GM12878 (cell line): ENCODE data around the gene AURKAIP1. TPM values are rescaled to one million over a fixed set of nuclear protein-coding genes. Genes with fewer than 3 reads are reported as not detected.

Experiments
- ATF3 ChIP-seq: IDR thresholded peaks from 2 replicates; pipeline ENCODE4 v1.6.1; 2011; ENCODE audit warnings: low read depth, mild to moderate bottlenecking, low read length, moderate library complexity, borderline replicate concordance; ENCODE audit errors: extremely low read depth
- BCLAF1 ChIP-seq: fragments of 450-650 bp; IDR thresholded peaks from 2 replicates; pipeline ENCODE4 v1.6.1; 2017; ENCODE audit warnings: antibody characterized with exemption, mild to moderate bottlenecking, moderate library complexity
- BRCA1 ChIP-seq: IDR thresholded peaks from 2 replicates; pipeline ENCODE4 v1.6.1; 2011; ENCODE audit warnings: low read depth, low read length, improper control_type of control experiment
- GABPA ChIP-seq: IDR thresholded peaks from 2 replicates; pipeline ENCODE4 v1.6.1; 2014; ENCODE audit warnings: antibody characterized with exemption, low read depth, mild to moderate bottlenecking, inconsistent platforms
- HCFC1 ChIP-seq: fragments of 150-350 bp; IDR thresholded peaks from 2 replicates; pipeline ENCODE4 v1.6.1; 2014; ENCODE audit warnings: low read length
- HDAC6 ChIP-seq: fragments of 200-600 bp; sonication (generic); IDR thresholded peaks from one replicate; pipeline ENCODE4 v1.8.0; 2017; ENCODE audit warnings: antibody characterized with exemption; ENCODE audit not compliant: unreplicated experiment
- IRF5 ChIP-seq: fragments of 450-650 bp; IDR thresholded peaks from 2 replicates; pipeline ENCODE4 v1.6.1; 2017; ENCODE audit warnings: borderline replicate concordance
- MTA2 ChIP-seq: fragments of 450-650 bp; IDR thresholded peaks from 2 replicates; pipeline ENCODE4 v1.6.1; 2016; ENCODE audit warnings: low read depth, mild to moderate bottlenecking, moderate library complexity
- NR2F1 ChIP-seq: fragments of 450-650 bp; conservative IDR thresholded peaks from 2 replicates; pipeline ENCODE4 v1.6.1; 2017; ENCODE audit warnings: mild to moderate bottlenecking
- POLR2AphosphoS5 ChIP-seq: IDR thresholded peaks from 2 replicates; pipeline ENCODE4 v1.6.1; 2011; ENCODE audit warnings: mild to moderate bottlenecking, low read length, inconsistent platforms
- RCOR1 ChIP-seq: conservative IDR thresholded peaks from 2 replicates; pipeline ENCODE4 v1.6.1; 2012; ENCODE audit warnings: low read depth, low read length, improper control_type of control experiment
- SMAD1 ChIP-seq: fragments of 450-650 bp; IDR thresholded peaks from 2 replicates; pipeline ENCODE4 v1.6.1; 2018; ENCODE audit warnings: mild to moderate bottlenecking, low read depth; ENCODE audit not compliant: partially characterized antibody
- SRF ChIP-seq, 2 experiments: IDR thresholded peaks; 2 replicates each; pipeline ENCODE4 v1.6.1; 2011; ENCODE audit warnings: low read depth in 2 of 2, low read length in 2 of 2, mild to moderate bottlenecking in 1 of 2, moderate library complexity in 1 of 2
- SUPT20H ChIP-seq: IDR thresholded peaks from 2 replicates; pipeline ENCODE4 v1.6.1; 2011; ENCODE audit warnings: low read depth, mild to moderate bottlenecking, low read length, moderate library complexity, borderline replicate concordance; ENCODE audit not compliant: control insufficient read depth
- TBL1XR1 ChIP-seq: IDR thresholded peaks from 2 replicates; pipeline ENCODE4 v1.6.1; 2012; ENCODE audit warnings: low read depth, low read length, improper control_type of control experiment
- TCF7 ChIP-seq: IDR thresholded peaks from 2 replicates; pipeline ENCODE4 v1.6.1; 2014; ENCODE audit warnings: antibody characterized with exemption, borderline replicate concordance
- ZBTB40 ChIP-seq: fragments of 450-650 bp; IDR thresholded peaks from 2 replicates; pipeline ENCODE4 v1.6.1; 2016; ENCODE audit warnings: mild to moderate bottlenecking, moderate library complexity, borderline replicate concordance
- ZNF274 ChIP-seq: IDR thresholded peaks from one replicate; pipeline ENCODE4 v1.8.0; 2011; ENCODE audit not compliant: insufficient read length, insufficient read depth
- ZNF622 ChIP-seq: fragments of 450-650 bp; IDR thresholded peaks from 2 replicates; pipeline ENCODE4 v1.6.1; 2017; ENCODE audit warnings: mild to moderate bottlenecking, inconsistent platforms
- polyA plus RNA-seq, 11 experiments: library from polyadenylated mRNA; depleted of rRNA in 4 of 11; unstranded in 6 of 11; stranded (reverse) in 5 of 11; fragments of >200 nt; fragmentation: Nextera tagmentation in 4 of 11; fragmentation: Illumina TruSeq in 1 of 11; extraction: Ambion mirVana in 4 of 11; extraction: Trizol in 1 of 11; gene quantifications; 1 replicate in 1 of 11; 2 replicates in 10 of 11; pipeline versions ENCODE4 v1.2.1 to v1.2.3, GENCODE V29; 2011 to 2016; ENCODE audit warnings: inconsistent platforms in 2 of 11, missing spikeins in 2 of 11, low read depth in 1 of 11
- total RNA-seq, 4 experiments: library from RNA; depleted of rRNA in 3 of 4; stranded (reverse); fragments of >200 nt in 3 of 4; fragmentation: Illumina TruSeq in 1 of 4; extraction: Trizol in 1 of 4; gene quantifications; 2 replicates each; pipeline versions ENCODE4 v1.2.1 to v1.2.3, GENCODE V29; 2013 to 2021

The AURKAIP1 gene
- total and polyA plus RNA-seq, 10 of the 15 experiments (the other 5 are each of a cell fraction or from before 2014, with no cell fraction given), result 6.5 to 366 (median 120) TPM

GRCh38 chr1:1374929-1375662 is at the start of gene AURKAIP1 (continued):
- peak; percentile 85 for TF ChIP-seq BRCA1
- TF ChIP-seq ATF3, result peak; percentile 28; the same call in 1 of the 2 replicates
- peak; percentile 84 for TF ChIP-seq POLR2AphosphoS5
- no peak for TF ChIP-seq SUPT20H
- TF ChIP-seq HDAC6, result peak; percentile 20
- peak; percentile 97 for TF ChIP-seq RCOR1
- TF ChIP-seq SRF (IDR thresholded peaks at IDR 0.05; ENCODE audit: low read depth in 2 of 2, low read length in 2 of 2), result peak; percentile 53 to 85; a peak in 3 of 4 replicates
- TF ChIP-seq ZBTB40, result peak; percentile 100
- TF ChIP-seq IRF5, result peak; percentile 77
- TF ChIP-seq BCLAF1, result 0 out of 2 replicates have a peak, but pooled peaks have one; percentile 27
- peak; percentile 32; the same call in 1 of the 2 replicates for TF ChIP-seq TBL1XR1
- TF ChIP-seq NR2F1, result peak; percentile 85
- no peak for TF ChIP-seq ZNF274
- no peak; the same call in 1 of the 2 replicates for TF ChIP-seq TCF7
- peak; percentile 83 for TF ChIP-seq SMAD1
- no peak for TF ChIP-seq ZNF622
- TF ChIP-seq MTA2, result peak; percentile 77
- TF ChIP-seq HCFC1, result peak; percentile 98
- TF ChIP-seq GABPA, result peak; percentile 97
